ENCODE results near the gene TMEM174.

GRCh38 chr5:73152411-73153388 lies 20.3 kb upstream of the TMEM174 start:
- no peak for TF ChIP-seq POLR2A (IDR thresholded peaks at IDR 0.05)
- TF ChIP-seq, protein P1, sequence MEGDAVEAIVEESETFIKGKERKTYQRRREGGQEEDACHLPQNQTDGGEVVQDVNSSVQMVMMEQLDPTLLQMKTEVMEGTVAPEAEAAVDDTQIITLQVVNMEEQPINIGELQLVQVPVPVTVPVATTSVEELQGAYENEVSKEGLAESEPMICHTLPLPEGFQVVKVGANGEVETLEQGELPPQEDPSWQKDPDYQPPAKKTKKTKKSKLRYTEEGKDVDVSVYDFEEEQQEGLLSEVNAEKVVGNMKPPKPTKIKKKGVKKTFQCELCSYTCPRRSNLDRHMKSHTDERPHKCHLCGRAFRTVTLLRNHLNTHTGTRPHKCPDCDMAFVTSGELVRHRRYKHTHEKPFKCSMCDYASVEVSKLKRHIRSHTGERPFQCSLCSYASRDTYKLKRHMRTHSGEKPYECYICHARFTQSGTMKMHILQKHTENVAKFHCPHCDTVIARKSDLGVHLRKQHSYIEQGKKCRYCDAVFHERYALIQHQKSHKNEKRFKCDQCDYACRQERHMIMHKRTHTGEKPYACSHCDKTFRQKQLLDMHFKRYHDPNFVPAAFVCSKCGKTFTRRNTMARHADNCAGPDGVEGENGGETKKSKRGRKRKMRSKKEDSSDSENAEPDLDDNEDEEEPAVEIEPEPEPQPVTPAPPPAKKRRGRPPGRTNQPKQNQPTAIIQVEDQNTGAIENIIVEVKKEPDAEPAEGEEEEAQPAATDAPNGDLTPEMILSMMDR (IDR thresholded peaks at IDR 0.05), result no peak
